DND-41 (cell line): ENCODE results near the gene CENPX.

Experiments
- EZH2 ChIP-seq: IDR thresholded peaks from 3 replicates; pipeline ENCODE4 v1.6.1; 2012; ENCODE audit warnings: borderline replicate concordance, low read depth, mild to moderate bottlenecking, moderate library complexity, low read length, inconsistent platforms; ENCODE audit not compliant: severe bottlenecking
- TF ChIP-seq, protein P1 (sequence below): IDR thresholded peaks from 2 replicates; pipeline ENCODE4 v1.5.1; 2012; ENCODE audit warnings: borderline replicate concordance, low read length, moderate library complexity, mild to moderate bottlenecking; ENCODE audit not compliant: poor library complexity, severe bottlenecking; ENCODE audit errors: extremely low read depth

DNA sequence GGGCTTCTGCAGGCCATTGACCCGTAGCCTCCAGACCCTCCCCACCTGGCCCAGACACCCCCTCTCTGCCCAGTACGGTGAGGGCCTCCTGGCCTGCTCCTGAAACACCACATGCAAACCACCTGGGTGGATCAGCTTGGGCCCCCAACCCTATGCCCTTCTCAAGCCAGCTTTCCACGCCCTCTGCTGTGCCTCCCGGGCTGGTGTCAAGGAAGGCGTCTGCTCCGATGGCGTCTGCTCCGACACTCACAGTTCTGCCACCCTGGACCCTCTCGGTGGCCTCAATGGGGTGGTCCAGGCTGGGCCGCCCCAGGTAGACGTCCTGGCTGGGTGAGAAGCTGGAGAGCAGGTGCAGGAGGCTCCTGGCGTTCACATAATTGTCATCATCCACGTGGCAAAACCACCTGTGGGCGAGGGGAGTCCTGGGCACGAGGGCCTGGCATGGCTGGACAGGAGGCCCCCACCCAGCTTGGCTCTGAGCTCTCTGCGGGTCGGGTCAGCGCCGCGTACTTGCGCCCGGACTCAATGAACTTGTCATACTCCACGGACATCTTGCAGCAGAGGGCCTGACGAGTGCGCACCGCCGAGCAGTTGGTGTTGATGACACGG is 27.6 kb upstream of the CENPX start:
- TF ChIP-seq, protein P1, sequence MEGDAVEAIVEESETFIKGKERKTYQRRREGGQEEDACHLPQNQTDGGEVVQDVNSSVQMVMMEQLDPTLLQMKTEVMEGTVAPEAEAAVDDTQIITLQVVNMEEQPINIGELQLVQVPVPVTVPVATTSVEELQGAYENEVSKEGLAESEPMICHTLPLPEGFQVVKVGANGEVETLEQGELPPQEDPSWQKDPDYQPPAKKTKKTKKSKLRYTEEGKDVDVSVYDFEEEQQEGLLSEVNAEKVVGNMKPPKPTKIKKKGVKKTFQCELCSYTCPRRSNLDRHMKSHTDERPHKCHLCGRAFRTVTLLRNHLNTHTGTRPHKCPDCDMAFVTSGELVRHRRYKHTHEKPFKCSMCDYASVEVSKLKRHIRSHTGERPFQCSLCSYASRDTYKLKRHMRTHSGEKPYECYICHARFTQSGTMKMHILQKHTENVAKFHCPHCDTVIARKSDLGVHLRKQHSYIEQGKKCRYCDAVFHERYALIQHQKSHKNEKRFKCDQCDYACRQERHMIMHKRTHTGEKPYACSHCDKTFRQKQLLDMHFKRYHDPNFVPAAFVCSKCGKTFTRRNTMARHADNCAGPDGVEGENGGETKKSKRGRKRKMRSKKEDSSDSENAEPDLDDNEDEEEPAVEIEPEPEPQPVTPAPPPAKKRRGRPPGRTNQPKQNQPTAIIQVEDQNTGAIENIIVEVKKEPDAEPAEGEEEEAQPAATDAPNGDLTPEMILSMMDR = no peak
- no peak for TF ChIP-seq EZH2
